OCI-LY3 (cell line): ENCODE data around the gene ODC1.

Experiments used
- CTCF ChIP-seq: fragments of 200-600, 300-600 bp; sonication (generic); IDR thresholded peaks from 2 replicates; pipeline ENCODE4 v1.5.1; 2014; ENCODE audit warnings: antibody characterized with exemption, low read length, low read depth
- EZH2phosphoT487 ChIP-seq: fragments of 200-600 bp; shearing (Covaris generic); IDR thresholded peaks from 2 replicates; pipeline ENCODE4 v1.6.1; 2018; ENCODE audit warnings: antibody characterized with exemption, mixed run types, low read depth

GRCh38 chr2:10434886-10435819 lies 13.0 kb downstream of the ODC1 start:
- TF ChIP-seq CTCF (peak; percentile 92), EZH2phosphoT487 (no peak)
